ENCODE data around the gene FES. TPM values are rescaled to one million over a fixed set of nuclear protein-coding genes. Genes with fewer than 3 reads are reported as not detected.
"Not testable (repeated sequence)": the region's sequence is repeated elsewhere in the genome, so short reads cannot be mapped to it uniquely, and the experiment has no call there.

The FES gene
- total and polyA plus RNA-seq, 12 donors = 8.6 to 27.7 (median 12.9) TPM

- Histone ChIP-seq H3K27ac (peak overlapping the region in 9 of 10 donors; percentile 1 to 100 (median 97)), H3K4me1 (peaks cover 18 to 49% (median 42%) of the 10 kb centered on the region in 9 donors), H3K4me3 (peak overlapping the region in 6 of 10 donors; percentile 71 to 92 (median 78)), H3K36me3 (peaks cover 3 to 44% (median 35%) of the 10 kb centered on the region in 9 donors), H3K9me3 (no peaks in the 10 kb centered on the region), H3K27me3 (no peaks in the 10 kb centered on the region)
- DNase-seq (no peak), ATAC-seq (no peak)
- no peak for TF ChIP-seq CTCF (IDR thresholded peaks at IDR 0.05)
- intact Hi-C loops (cut with DNase I) = loop anchor here in 3 of 10 donors (5.0 kb wide), 1 partner anchor 157 kb away; the partner anchor contains the start of gene BLM (in 3 of the 3)
- WGBS, 2 donors = 62% methylated on average over 15 of the region's 15 CpGs
Observed at GRCh38 chr15:90873998-90874605, 10.2 kb upstream of the FES start.

GRCh38 chr15:90874986-90875385 lies 9.3 kb upstream of the FES start:
- H3K27me3 ChIP-seq, ATAC-seq, H3K27ac ChIP-seq, H3K9me3 ChIP-seq, DNase-seq, H3K4me3 ChIP-seq: not testable (repeated sequence)
- peaks cover 16 to 40% (median 33%) of the 10 kb centered on the region in 9 donors for H3K4me1 ChIP-seq
- intact Hi-C loops (cut with DNase I) = loop anchor here in 3 of 10 donors (5.0 kb wide), 2 partner anchors 158 to 168 kb away; partner anchors contain the start of gene BLM (in 3 of the 3)
- 90 to 92% methylated on average over 9 of the region's 9 CpGs for WGBS, 2 donors
- H3K36me3 ChIP-seq = peaks cover 5 to 53% (median 44%) of the 10 kb centered on the region in 9 donors

- ATAC-seq (no peak), DNase-seq (no peak)
- no peaks in the 10 kb centered on the region for H3K27me3 ChIP-seq
- intact Hi-C loops (cut with DNase I) = loop anchor here in 1 of 10 donors (5.0 kb wide), 1 partner anchor 168 kb away; no protein-coding TSS in a partner anchor
- WGBS, 2 donors = 92 to 94% methylated on average over 12 of the region's 12 CpGs
- H3K4me3 ChIP-seq = no peak overlapping the region
- H3K36me3 ChIP-seq = peaks cover 5 to 59% (median 48%) of the 10 kb centered on the region in 9 donors
- no peaks in the 10 kb centered on the region for H3K9me3 ChIP-seq
- TF ChIP-seq CTCF (IDR thresholded peaks at IDR 0.05) = no peak
- H3K27ac ChIP-seq = no peak overlapping the region
- H3K4me1 ChIP-seq = peaks cover 15 to 34% (median 27%) of the 10 kb centered on the region in 9 donors
Observed at GRCh38 chr15:90875549-90875981, 8.7 kb upstream of the FES start.

GRCh38 chr15:90876046-90876445 lies 8.3 kb upstream of the FES start:
- H3K4me3 ChIP-seq = no peak overlapping the region
- H3K27ac ChIP-seq = no peak overlapping the region
- intact Hi-C loops (cut with DNase I) = loop anchor here in 1 of 10 donors (5.0 kb wide), 1 partner anchor 169 kb away; no protein-coding TSS in a partner anchor
- H3K27me3 ChIP-seq = no peaks in the 10 kb centered on the region
- no peak for TF ChIP-seq CTCF (IDR thresholded peaks at IDR 0.05)
- H3K36me3 ChIP-seq = peaks cover 5 to 63% (median 49%) of the 10 kb centered on the region in 9 donors
- DNase-seq = no peak
- H3K4me1 ChIP-seq = peaks cover 14 to 32% (median 24%) of the 10 kb centered on the region in 9 donors
- 90 to 93% methylated on average over 20 of the region's 20 CpGs for WGBS, 2 donors
- H3K9me3 ChIP-seq = no peaks in the 10 kb centered on the region
- ATAC-seq = no peak

Measured in heart right ventricle (tissue), 16 donors.